WTC11 (cell line): Measurements from ENCODE around the gene CCZ1. TPM values are rescaled to one million over a fixed set of nuclear protein-coding genes. Genes with fewer than 3 reads are reported as not detected.
"Not testable (repeated sequence)": the region's sequence is repeated elsewhere in the genome, so short reads cannot be mapped to it uniquely, and the experiment has no call there.

Experiments
- ATAC-seq: fragments of 200-7000 bp; cut with Tn5 transposase; 2 replicates; pipeline ENCODE4 v1.10.0; 2021; ENCODE audit warnings: mild to moderate bottlenecking, moderate library complexity
- Bru-seq: library from RNA; stranded (reverse); fragments of 400-500 nt; gene quantifications from one replicate; lab custom pipeline; 2021; lab: Mats Ljungman, UMichigan
- CTCF ChIA-PET: fragments of 300-600 bp; sonication (Branson Sonifier 250); formaldehyde crosslinking; loops from one replicate; lab custom pipeline; 2021; ENCODE audit warnings: antibody characterized with exemption; lab: Charles Lee
- POLR2A ChIA-PET: fragments of 350-600 bp; sonication (Branson Sonifier 250); formaldehyde crosslinking; loops from one replicate; lab custom pipeline; 2021; ENCODE audit warnings: antibody characterized with exemption; lab: Charles Lee
- DNase-seq: peaks from one replicate; pipeline ENCODE4 v3.0.0; 2021; ENCODE audit warnings: low spot score
- H3K27ac Mint-ChIP-seq: 2 replicates; pipeline ENCODE4 v1.8.0; 2021; ENCODE audit warnings: mixed read lengths
- H3K27me3 Mint-ChIP-seq: 2 replicates; pipeline ENCODE4 v1.8.0; 2021; ENCODE audit warnings: low read depth, mild to moderate bottlenecking, moderate library complexity, mixed read lengths
- H3K36me3 Mint-ChIP-seq: 2 replicates; pipeline ENCODE4 v1.8.0; 2021; ENCODE audit warnings: mixed read lengths
- H3K4me1 Mint-ChIP-seq: 2 replicates; pipeline ENCODE4 v1.8.0; 2022; ENCODE audit warnings: mixed read lengths
- H3K4me3 Mint-ChIP-seq: 2 replicates; pipeline ENCODE4 v1.8.0; 2021; ENCODE audit warnings: mild to moderate bottlenecking, moderate library complexity, mixed read lengths
- H3K9me3 Mint-ChIP-seq: 2 replicates; pipeline ENCODE4 v1.8.0; 2021; ENCODE audit warnings: mixed read lengths
- AR ChIP-seq: fragments of 250-450 bp; sonication (Bioruptor Pico); IDR thresholded peaks from 2 replicates; pipeline ENCODE4 v1.9.0; 2021; ENCODE audit warnings: mild to moderate bottlenecking
- ARID4B ChIP-seq: sonication (generic); formaldehyde crosslinking; IDR thresholded peaks from 2 replicates; pipeline ENCODE4 v1.8.0; 2023; ENCODE audit warnings: missing genetic modification reagents, mild to moderate bottlenecking, borderline replicate concordance
- CREM ChIP-seq: sonication (generic); formaldehyde crosslinking; IDR thresholded peaks from 2 replicates; pipeline ENCODE4 v1.8.1; 2022; ENCODE audit warnings: mild to moderate bottlenecking, missing genetic modification reagents, moderate library complexity
- EMX1 ChIP-seq: fragments of 250-450 bp; sonication (Bioruptor Pico); IDR thresholded peaks from 2 replicates; pipeline ENCODE4 v1.8.0; 2021; ENCODE audit warnings: mild to moderate bottlenecking
- FOXP1 ChIP-seq: sonication (generic); formaldehyde crosslinking; IDR thresholded peaks from 2 replicates; pipeline ENCODE4 v1.8.0; 2022; ENCODE audit warnings: missing genetic modification reagents, mild to moderate bottlenecking, moderate library complexity, borderline replicate concordance
- RELA ChIP-seq: sonication (generic); formaldehyde crosslinking; IDR thresholded peaks from 2 replicates; pipeline ENCODE4 v1.8.1; 2022; ENCODE audit warnings: missing genetic modification reagents, mild to moderate bottlenecking, borderline replicate concordance
- TEAD1 ChIP-seq: sonication (generic); formaldehyde crosslinking; IDR thresholded peaks from 2 replicates; pipeline ENCODE4 v1.8.0; 2022; ENCODE audit warnings: mild to moderate bottlenecking, missing genetic modification reagents
- TP53 ChIP-seq: sonication (generic); formaldehyde crosslinking; IDR thresholded peaks from 2 replicates; pipeline ENCODE4 v1.8.1; 2023; ENCODE audit warnings: mild to moderate bottlenecking, missing genetic modification reagents
- ZNF219 ChIP-seq: sonication (generic); formaldehyde crosslinking; IDR thresholded peaks from 2 replicates; pipeline ENCODE4 v1.8.0; 2023; ENCODE audit warnings: missing genetic modification reagents, mild to moderate bottlenecking, borderline replicate concordance
- long read RNA-seq, 3 experiments: library from RNA in 1 of 3; library from capped mRNA in 1 of 3; library from polyadenylated mRNA in 1 of 3; unstranded in 2 of 3; stranded (forward) in 1 of 3; transcript quantifications; one replicate each; pipeline ENCODE4 v2.0.0, GENCODE V29; 2021
- total RNA-seq: library from RNA; stranded (reverse); gene quantifications from 3 replicates; pipeline ENCODE4 v1.2.3, GENCODE V29; 2021
- TF ChIP-seq, protein P1 (sequence below): sonication (generic); formaldehyde crosslinking; IDR thresholded peaks from 2 replicates; pipeline ENCODE4 v1.8.1; 2023; ENCODE audit warnings: mild to moderate bottlenecking, missing genetic modification reagents, moderate library complexity
- TF ChIP-seq, protein P2 (sequence below): sonication (generic); formaldehyde crosslinking; IDR thresholded peaks from 2 replicates; pipeline ENCODE4 v1.8.1; 2022; ENCODE audit warnings: missing genetic modification reagents, borderline replicate concordance
- TF ChIP-seq, protein P3 (sequence below): sonication (generic); formaldehyde crosslinking; IDR thresholded peaks from 2 replicates; pipeline ENCODE4 v1.8.0; 2023; ENCODE audit warnings: missing genetic modification reagents

The CCZ1 gene
- total RNA-seq, result 114 to 124 TPM (median 116 TPM) in 3 replicates
- percentile 70 among the genes with signal in this experiment for Bru-seq, nascent RNA
- long read RNA-seq, experiment 1, transcript CCZ1-201 (15 exons, 1,802 nt), result major isoform, 625 of 714 reads
- long read RNA-seq, experiment 1, partial matches to known transcripts, result 15 of 714 reads
- long read RNA-seq, experiment 1, other reads (novel, unspliced or antisense), result 69 of 714 reads
- long read RNA-seq, experiment 2, transcript CCZ1-201 (15 exons, 1,802 nt), result major isoform, 42 of 126 reads
- long read RNA-seq, experiment 2, partial matches to known transcripts, result 31 of 126 reads
- long read RNA-seq, experiment 2, other reads (novel, unspliced or antisense), result 51 of 126 reads
- long read RNA-seq, experiment 3, transcript CCZ1-201 (15 exons, 1,802 nt), result major isoform, 162 of 186 reads
- long read RNA-seq, experiment 3, partial matches to known transcripts, result 2 of 186 reads
- long read RNA-seq, experiment 3, other reads (novel, unspliced or antisense), result 17 of 186 reads

GRCh38 chr7:5898480-5899224 is at the start of gene CCZ1:
CCZ1 (plus strand) TSS chr7:5898733; CDS start chr7:5898800, 67 bp downstream.
- H3K27me3 Mint-ChIP-seq, H3K9me3 Mint-ChIP-seq, H3K4me1 Mint-ChIP-seq, CTCF ChIA-PET, POLR2A ChIA-PET, H3K36me3 Mint-ChIP-seq: not testable (repeated sequence)
- peak; percentile 89 for ATAC-seq
- peak within 1 kb of the TSS; percentile 67 for H3K4me3 Mint-ChIP-seq
- H3K27ac Mint-ChIP-seq, result peak within 1 kb of the TSS; percentile 82
- peak; percentile 56 for DNase-seq

DNA sequence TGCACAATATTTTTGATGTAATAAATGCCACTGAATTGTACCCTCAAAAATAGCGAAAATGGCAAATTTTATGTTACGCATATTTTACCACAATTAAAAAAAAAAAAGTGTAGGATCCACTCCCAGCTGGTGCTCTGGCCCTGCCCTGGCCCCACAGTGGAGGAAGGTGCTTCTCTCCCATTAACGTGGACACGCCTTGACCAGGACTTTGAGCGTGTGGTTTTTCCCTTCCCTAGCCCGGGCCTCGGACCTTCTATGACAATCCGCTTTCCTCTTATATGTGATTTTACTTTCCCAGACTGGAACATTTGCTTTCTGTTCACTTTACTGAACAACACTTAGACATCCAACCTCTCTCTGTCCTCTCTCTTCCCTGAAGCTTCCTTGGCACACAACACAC is 47.6 kb upstream of the CCZ1 start:
- no peaks in the 10 kb centered on the region for H3K27me3 Mint-ChIP-seq
- POLR2A ChIA-PET, result no interaction called here
- CTCF ChIA-PET, result no interaction called here
- ATAC-seq, result no peak
- H3K36me3 Mint-ChIP-seq, result no peaks in the 10 kb centered on the region
- 0 out of 2 replicates have a peak, but pooled peaks cover 3% of the 10 kb centered on the region for H3K4me1 Mint-ChIP-seq
- H3K27ac Mint-ChIP-seq, result no peak overlapping the region
- TF ChIP-seq FOXP1, result no peak
- TF ChIP-seq CREM, result no peak
- no peak for TF ChIP-seq RELA
- no peak for TF ChIP-seq TEAD1 (CRISPR knock-in tag)
- TF ChIP-seq, protein P1, sequence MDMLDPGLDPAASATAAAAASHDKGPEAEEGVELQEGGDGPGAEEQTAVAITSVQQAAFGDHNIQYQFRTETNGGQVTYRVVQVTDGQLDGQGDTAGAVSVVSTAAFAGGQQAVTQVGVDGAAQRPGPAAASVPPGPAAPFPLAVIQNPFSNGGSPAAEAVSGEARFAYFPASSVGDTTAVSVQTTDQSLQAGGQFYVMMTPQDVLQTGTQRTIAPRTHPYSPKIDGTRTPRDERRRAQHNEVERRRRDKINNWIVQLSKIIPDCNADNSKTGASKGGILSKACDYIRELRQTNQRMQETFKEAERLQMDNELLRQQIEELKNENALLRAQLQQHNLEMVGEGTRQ (CRISPR knock-in tag), result no peak
- TF ChIP-seq, protein P2, sequence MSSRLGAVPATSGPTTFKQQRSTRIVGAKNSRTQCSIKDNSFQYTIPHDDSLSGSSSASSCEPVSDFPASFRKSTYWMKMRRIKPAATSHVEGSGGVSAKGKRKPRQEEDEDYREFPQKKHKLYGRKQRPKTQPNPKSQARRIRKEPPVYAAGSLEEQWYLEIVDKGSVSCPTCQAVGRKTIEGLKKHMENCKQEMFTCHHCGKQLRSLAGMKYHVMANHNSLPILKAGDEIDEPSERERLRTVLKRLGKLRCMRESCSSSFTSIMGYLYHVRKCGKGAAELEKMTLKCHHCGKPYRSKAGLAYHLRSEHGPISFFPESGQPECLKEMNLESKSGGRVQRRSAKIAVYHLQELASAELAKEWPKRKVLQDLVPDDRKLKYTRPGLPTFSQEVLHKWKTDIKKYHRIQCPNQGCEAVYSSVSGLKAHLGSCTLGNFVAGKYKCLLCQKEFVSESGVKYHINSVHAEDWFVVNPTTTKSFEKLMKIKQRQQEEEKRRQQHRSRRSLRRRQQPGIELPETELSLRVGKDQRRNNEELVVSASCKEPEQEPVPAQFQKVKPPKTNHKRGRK, result no peak
- TF ChIP-seq, protein P3, sequence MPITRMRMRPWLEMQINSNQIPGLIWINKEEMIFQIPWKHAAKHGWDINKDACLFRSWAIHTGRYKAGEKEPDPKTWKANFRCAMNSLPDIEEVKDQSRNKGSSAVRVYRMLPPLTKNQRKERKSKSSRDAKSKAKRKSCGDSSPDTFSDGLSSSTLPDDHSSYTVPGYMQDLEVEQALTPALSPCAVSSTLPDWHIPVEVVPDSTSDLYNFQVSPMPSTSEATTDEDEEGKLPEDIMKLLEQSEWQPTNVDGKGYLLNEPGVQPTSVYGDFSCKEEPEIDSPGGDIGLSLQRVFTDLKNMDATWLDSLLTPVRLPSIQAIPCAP, result no peak
- no peak for TF ChIP-seq ARID4B (CRISPR knock-in tag)
- no peak for TF ChIP-seq TP53 (CRISPR knock-in tag)
- no peak for TF ChIP-seq AR (CRISPR knock-in tag)
- no peak for TF ChIP-seq ZNF219 (CRISPR knock-in tag)
- no peak for TF ChIP-seq EMX1 (CRISPR knock-in tag)
- DNase-seq, result no peak
- no peaks in the 10 kb centered on the region for H3K9me3 Mint-ChIP-seq
- H3K4me3 Mint-ChIP-seq, result no peak overlapping the region
